Measurements from ENCODE around the gene ALK. TPM values are rescaled to one million over a fixed set of nuclear protein-coding genes. Genes with fewer than 3 reads are reported as not detected.

The ALK gene
- total and polyA plus RNA-seq, 2 experiments from 2014 or later, result 0.35 TPM; not detected in 1

- TF ChIP-seq CTCF (conservative IDR thresholded peaks at IDR 0.05; ENCODE audit: low read depth in 2 of 2) (no peak), ETS1 (IDR thresholded peaks at IDR 0.05) (no peak), EZH2 (IDR thresholded peaks at IDR 0.05; ENCODE audit: low read depth, unreplicated experiment) (no peak), EZH2phosphoT487 (IDR thresholded peaks at IDR 0.05; ENCODE audit: unreplicated experiment) (no peak), CREB1 (CRISPR knock-in tag; IDR thresholded peaks at IDR 0.05; ENCODE audit: low read depth) (no peak), ZNF331 (CRISPR knock-in tag; IDR thresholded peaks at IDR 0.05; ENCODE audit: low read depth) (no peak), REST (IDR thresholded peaks at IDR 0.05; ENCODE audit: unreplicated experiment) (no peak)
These were observed 416.6 kb downstream of the ALK start (continued) for GRCh38 chr2:29504746-29505145.

- peaks cover 13% of the 10 kb centered on the region for H3K9me2 ChIP-seq (ENCODE audit: insufficient read depth)
- no peaks in the 10 kb centered on the region; the same call in 2 of the 3 replicates for H3K4me1 Mint-ChIP-seq
- no peak for DNase-seq (ENCODE audit: low spot score)
- H3K4me2 ChIP-seq, result no peak overlapping the region
- H2AFZ ChIP-seq, result no peak overlapping the region; the same call in 1 of the 2 replicates
- no peak overlapping the region for H3K4me3 Mint-ChIP-seq
- H3K4me1 ChIP-seq (ENCODE audit: insufficient read depth), result no peaks in the 10 kb centered on the region
- H3K27me3 Mint-ChIP-seq (ENCODE audit: insufficient read depth, low read depth, poor library complexity), result peaks cover 5% of the 10 kb centered on the region
- no peaks in the 10 kb centered on the region for H3K79me2 ChIP-seq (replicated peaks; ENCODE audit: insufficient read depth)
- H3K36me3 Mint-ChIP-seq (ENCODE audit: low read depth), result no peaks in the 10 kb centered on the region
- no peak overlapping the region for H3K4me3 ChIP-seq
- no peak overlapping the region for H3K27ac Mint-ChIP-seq
- H3K9me3 Mint-ChIP-seq, result peaks cover 4% of the 10 kb centered on the region; the same call in 1 of the 3 replicates
- ATAC-seq, result no peak
- no peaks in the 10 kb centered on the region for H3F3A ChIP-seq (replicated peaks; ENCODE audit: low read depth)
- no peak overlapping the region for H3K27ac ChIP-seq (ENCODE audit: low read depth)
- H3K36me3 ChIP-seq (ENCODE audit: insufficient read depth), result no peaks in the 10 kb centered on the region
- H4K20me1 ChIP-seq (replicated peaks; ENCODE audit: insufficient read depth), result no peaks in the 10 kb centered on the region
- H3K27me3 ChIP-seq (ENCODE audit: insufficient read depth), result no peaks in the 10 kb centered on the region
- TF ChIP-seq REST (IDR thresholded peaks at IDR 0.05; ENCODE audit: unreplicated experiment) (no peak), NANOG (IDR thresholded peaks at IDR 0.05; ENCODE audit: borderline replicate concordance) (no peak), CREB1 (CRISPR knock-in tag; IDR thresholded peaks at IDR 0.05; ENCODE audit: low read depth) (no peak), EZH2phosphoT487 (IDR thresholded peaks at IDR 0.05; ENCODE audit: unreplicated experiment) (no peak), ZNF331 (CRISPR knock-in tag; IDR thresholded peaks at IDR 0.05; ENCODE audit: low read depth) (no peak), EZH2 (IDR thresholded peaks at IDR 0.05; ENCODE audit: low read depth, unreplicated experiment) (no peak)
These were observed 418.9 kb downstream of the ALK start for GRCh38 chr2:29502460-29502911.
